ENCODE data around the gene SBK2.
"Not testable (repeated sequence)": the region's sequence is repeated elsewhere in the genome, so short reads cannot be mapped to it uniquely, and the experiment has no call there.

Gene SBK2

GRCh38 chr19:55535965-55536350 lies 975 bp downstream of the SBK2 start:
- no peak for DNase-seq (ENCODE audit: low read depth in 2 of 2)

GRCh38 chr19:55535173-55535964 lies 1.6 kb downstream of the SBK2 start:
- no peak for DNase-seq (ENCODE audit: low read depth in 2 of 2)

- not testable (repeated sequence) for DNase-seq (ENCODE audit: low read depth in 2 of 2)
These were observed 2.7 kb downstream of the SBK2 start for GRCh38 chr19:55534280-55534679.

GRCh38 chr19:55530996-55531395 lies 5.9 kb downstream of the SBK2 start:
- DNase-seq (ENCODE audit: low read depth in 2 of 2) = no peak

- DNase-seq (ENCODE audit: low read depth in 2 of 2) = no peak
These were observed 7.2 kb downstream of the SBK2 start for GRCh38 chr19:55529636-55530234.

GRCh38 chr19:55528030-55528803 lies 8.7 kb downstream of the SBK2 start:
- DNase-seq (ENCODE audit: low read depth in 2 of 2) = no peak

GRCh38 chr19:55527197-55528029 lies 9.5 kb downstream of the SBK2 start:
- no peak for DNase-seq (ENCODE audit: low read depth in 2 of 2)

- no peak for DNase-seq (ENCODE audit: low read depth in 2 of 2)
These were observed 10.4 kb downstream of the SBK2 start for GRCh38 chr19:55526216-55527196.

GRCh38 chr19:55525289-55526101 lies 11.4 kb downstream of the SBK2 start:
- no peak for DNase-seq (ENCODE audit: low read depth in 2 of 2)

GRCh38 chr19:55520691-55521292 lies 16.1 kb downstream of the SBK2 start:
- DNase-seq (ENCODE audit: low read depth in 2 of 2) = no peak

GRCh38 chr19:55519451-55520311 lies 17.3 kb downstream of the SBK2 start:
- no peak for DNase-seq (ENCODE audit: low read depth in 2 of 2)

GRCh38 chr19:55516878-55517620 lies 19.9 kb downstream of the SBK2 start:
- DNase-seq (ENCODE audit: low read depth in 2 of 2) = peak; percentile 87 to 91

GRCh38 chr19:55508120-55508519 lies 28.8 kb downstream of the SBK2 start:
- DNase-seq (ENCODE audit: low read depth in 2 of 2) = no peak

- DNase-seq (ENCODE audit: low read depth in 2 of 2) = no peak
These were observed 32.0 kb downstream of the SBK2 start for GRCh38 chr19:55504981-55505380.

GRCh38 chr19:55504252-55504603 lies 32.7 kb downstream of the SBK2 start:
- DNase-seq (ENCODE audit: low read depth in 2 of 2) = no peak

- peak; percentile 93 to 94 for DNase-seq (ENCODE audit: low read depth in 2 of 2)
These were observed 33.3 kb downstream of the SBK2 start for GRCh38 chr19:55503502-55504251.

GRCh38 chr19:55503157-55503501 lies 33.8 kb downstream of the SBK2 start:
- DNase-seq (ENCODE audit: low read depth in 2 of 2) = no peak

Data from stimulated activated CD4-positive, alpha-beta T cell treated with anti-CD3 and anti-CD28 coated beads, Interleukin-1b, Interleukin-23, amount 100 ng/mL, for 4 hours (primary cell).